ENCODE data around the gene CADPS. TPM values are rescaled to one million over a fixed set of nuclear protein-coding genes. Genes with fewer than 3 reads are reported as not detected.
A peak's percentile ranks its signal among the peaks of the same experiment; 100 is the strongest.

Gene CADPS
- total and polyA plus RNA-seq, 2 experiments from 2014 or later, result 49.2 to 63.8 TPM

DNA sequence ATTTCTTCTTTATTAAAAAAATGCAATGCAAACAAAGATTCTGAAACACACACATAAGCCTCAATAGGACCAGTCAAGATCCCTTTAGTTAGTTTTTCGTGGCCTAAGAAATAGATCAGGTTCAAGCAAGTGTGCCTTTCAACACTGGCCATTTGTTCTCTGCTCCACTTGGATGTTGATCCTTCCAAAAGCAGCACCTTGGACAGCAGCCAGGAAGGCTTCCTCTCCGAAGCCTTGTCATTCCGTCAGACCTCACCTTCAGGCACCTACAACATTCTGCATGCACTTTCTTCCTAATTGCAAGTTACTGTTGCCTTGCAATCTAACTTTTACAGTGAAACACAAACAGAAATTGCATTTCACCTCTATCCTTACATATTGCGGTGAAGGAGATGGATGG is 346.0 kb downstream of the CADPS start:
- H3K27me3 ChIP-seq, result no peaks in the 10 kb centered on the region
- no peak overlapping the region for H3K27ac ChIP-seq
- H3K4me1 ChIP-seq (ENCODE audit: low read depth), result no peaks in the 10 kb centered on the region
- H3K4me3 ChIP-seq, result no peak overlapping the region
- no peaks in the 10 kb centered on the region for H3K36me3 ChIP-seq
- peak; percentile 37 to 90 for DNase-seq (ENCODE audit: low read depth in 1 of 2, low spot score in 1 of 2)
- TF ChIP-seq, protein P1, sequence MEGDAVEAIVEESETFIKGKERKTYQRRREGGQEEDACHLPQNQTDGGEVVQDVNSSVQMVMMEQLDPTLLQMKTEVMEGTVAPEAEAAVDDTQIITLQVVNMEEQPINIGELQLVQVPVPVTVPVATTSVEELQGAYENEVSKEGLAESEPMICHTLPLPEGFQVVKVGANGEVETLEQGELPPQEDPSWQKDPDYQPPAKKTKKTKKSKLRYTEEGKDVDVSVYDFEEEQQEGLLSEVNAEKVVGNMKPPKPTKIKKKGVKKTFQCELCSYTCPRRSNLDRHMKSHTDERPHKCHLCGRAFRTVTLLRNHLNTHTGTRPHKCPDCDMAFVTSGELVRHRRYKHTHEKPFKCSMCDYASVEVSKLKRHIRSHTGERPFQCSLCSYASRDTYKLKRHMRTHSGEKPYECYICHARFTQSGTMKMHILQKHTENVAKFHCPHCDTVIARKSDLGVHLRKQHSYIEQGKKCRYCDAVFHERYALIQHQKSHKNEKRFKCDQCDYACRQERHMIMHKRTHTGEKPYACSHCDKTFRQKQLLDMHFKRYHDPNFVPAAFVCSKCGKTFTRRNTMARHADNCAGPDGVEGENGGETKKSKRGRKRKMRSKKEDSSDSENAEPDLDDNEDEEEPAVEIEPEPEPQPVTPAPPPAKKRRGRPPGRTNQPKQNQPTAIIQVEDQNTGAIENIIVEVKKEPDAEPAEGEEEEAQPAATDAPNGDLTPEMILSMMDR (IDR thresholded peaks at IDR 0.05; ENCODE audit: low read depth, low read length), result no peak
- no peaks in the 10 kb centered on the region for H3K9me3 ChIP-seq (ENCODE audit: low read depth)

DNA sequence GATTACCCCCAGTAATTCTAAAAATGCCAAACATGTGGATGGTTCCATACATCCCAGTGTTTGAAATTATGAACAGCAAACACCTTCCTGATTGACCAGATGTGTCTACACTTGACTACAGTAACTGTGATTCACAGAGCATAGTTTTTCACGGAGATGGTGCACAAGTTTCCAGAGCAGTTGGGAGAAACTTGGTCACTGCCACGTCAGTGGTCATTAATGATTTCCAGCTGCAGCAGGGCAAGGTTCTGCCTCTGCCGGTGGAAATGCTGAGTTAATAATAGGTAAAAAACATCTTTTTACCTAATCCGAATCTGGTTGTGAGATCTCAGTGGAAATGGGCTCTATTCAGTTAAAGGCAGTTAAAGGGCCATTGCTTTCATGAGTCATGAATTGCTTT is 347.7 kb downstream of the CADPS start:
- Histone ChIP-seq H3K4me1 (ENCODE audit: low read depth) (no peaks in the 10 kb centered on the region), H3K4me3 (no peak overlapping the region), H3K27ac (no peak overlapping the region), H3K9me3 (ENCODE audit: low read depth) (no peaks in the 10 kb centered on the region), H3K27me3 (no peaks in the 10 kb centered on the region), H3K36me3 (peaks cover 4% of the 10 kb centered on the region)
- DNase-seq (ENCODE audit: low read depth in 1 of 2, low spot score in 1 of 2), result no peak
- TF ChIP-seq, protein P1 (IDR thresholded peaks at IDR 0.05; ENCODE audit: low read depth, low read length), result no peak

DNA sequence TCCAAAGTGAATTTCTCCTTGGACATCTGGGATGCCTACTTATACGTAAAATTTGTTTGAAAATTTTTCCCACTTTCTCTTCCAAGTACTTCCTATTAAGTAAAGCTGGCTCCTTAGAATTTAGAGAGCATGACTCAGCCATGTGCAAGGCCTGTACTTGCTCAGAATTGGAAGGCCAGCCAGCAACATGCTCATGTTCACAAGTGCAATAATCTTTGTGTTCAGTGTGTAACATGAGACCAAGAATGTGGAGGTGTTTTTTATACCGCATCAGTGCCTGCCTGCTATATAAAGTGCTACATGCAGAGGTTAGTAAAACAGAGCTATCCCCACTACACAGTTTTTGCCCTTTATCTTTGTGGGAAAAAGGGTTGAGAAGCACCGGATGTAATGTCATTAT is 349.9 kb downstream of the CADPS start:
- H3K27me3 ChIP-seq, result no peaks in the 10 kb centered on the region
- no peak overlapping the region for H3K4me3 ChIP-seq
- no peaks in the 10 kb centered on the region for H3K4me1 ChIP-seq (ENCODE audit: low read depth)
- peak in 1 of 2 donors; percentile 1 for DNase-seq (ENCODE audit: low read depth in 1 of 2, low spot score in 1 of 2)
- H3K27ac ChIP-seq, result no peak overlapping the region
- no peaks in the 10 kb centered on the region for H3K9me3 ChIP-seq (ENCODE audit: low read depth)
- peaks cover 4% of the 10 kb centered on the region for H3K36me3 ChIP-seq
- TF ChIP-seq, protein P1 (IDR thresholded peaks at IDR 0.05; ENCODE audit: low read depth, low read length), result no peak

DNA sequence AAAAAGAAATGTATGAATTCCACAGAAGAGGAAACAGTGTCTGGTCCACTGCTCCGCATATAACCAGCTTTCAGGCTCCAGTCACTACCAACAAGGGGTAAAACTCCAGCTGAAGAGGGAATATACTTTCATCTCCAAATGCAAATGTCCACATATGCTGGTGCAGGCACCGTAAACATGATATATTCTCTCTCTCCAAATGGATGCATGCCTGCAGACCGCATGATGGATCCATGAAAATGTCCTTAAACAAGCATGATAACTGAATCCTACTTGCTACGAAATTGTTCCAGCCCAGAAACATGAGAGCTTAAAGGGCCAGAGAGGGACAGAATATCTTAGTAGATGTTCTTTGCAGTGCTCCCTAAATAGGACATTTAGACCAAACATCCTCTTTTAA is 351.5 kb downstream of the CADPS start:
- Histone ChIP-seq H3K27ac (no peak overlapping the region), H3K9me3 (ENCODE audit: low read depth) (no peaks in the 10 kb centered on the region), H3K27me3 (no peaks in the 10 kb centered on the region), H3K4me1 (ENCODE audit: low read depth) (no peaks in the 10 kb centered on the region), H3K4me3 (no peak overlapping the region), H3K36me3 (peaks cover 4% of the 10 kb centered on the region)
- TF ChIP-seq, protein P1 (IDR thresholded peaks at IDR 0.05; ENCODE audit: low read depth, low read length), result no peak
- DNase-seq (ENCODE audit: low read depth in 1 of 2, low spot score in 1 of 2), result no peak

DNA sequence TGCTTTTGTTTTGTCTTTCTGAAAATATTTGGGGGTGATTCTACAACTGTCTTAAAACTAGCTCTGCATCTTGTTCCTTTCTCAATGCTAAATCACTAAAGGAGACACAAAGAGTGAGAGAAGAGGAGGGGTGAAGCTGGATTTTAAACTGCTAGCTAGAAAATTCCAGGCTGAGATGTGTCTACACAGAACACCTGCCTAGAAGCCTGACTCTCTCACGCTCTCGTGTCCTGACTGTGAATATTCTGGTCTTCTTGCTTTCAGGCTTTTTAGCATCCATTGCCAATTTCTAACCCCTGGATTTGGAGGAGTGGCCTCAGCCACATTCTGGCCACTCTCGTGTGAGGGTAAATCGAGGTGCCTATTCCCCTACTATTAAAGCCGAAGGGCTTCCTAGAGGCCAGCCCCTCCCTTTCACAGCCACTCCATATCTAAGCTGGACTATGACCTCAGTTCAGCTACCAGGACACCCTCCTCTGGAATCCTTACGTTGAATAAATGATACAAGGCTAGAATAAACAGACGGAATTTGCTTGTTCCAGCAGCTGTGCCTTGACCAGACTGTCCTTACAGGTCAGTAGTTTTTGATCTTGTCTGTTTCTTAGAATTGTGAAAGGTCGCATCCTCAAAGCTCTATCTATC is 353.6 kb downstream of the CADPS start:
- no peak overlapping the region for H3K4me3 ChIP-seq
- H3K4me1 ChIP-seq (ENCODE audit: low read depth), result no peaks in the 10 kb centered on the region
- H3K9me3 ChIP-seq (ENCODE audit: low read depth), result no peaks in the 10 kb centered on the region
- peaks cover 9% of the 10 kb centered on the region for H3K36me3 ChIP-seq
- TF ChIP-seq, protein P1 (IDR thresholded peaks at IDR 0.05; ENCODE audit: low read depth, low read length), result no peak
- no peak overlapping the region for H3K27ac ChIP-seq
- no peak for DNase-seq (ENCODE audit: low read depth in 1 of 2, low spot score in 1 of 2)
- H3K27me3 ChIP-seq, result no peaks in the 10 kb centered on the region
